CD4-positive, alpha-beta T cell (primary cell): Measurements from ENCODE around the gene CPTP. TPM values are rescaled to one million over a fixed set of nuclear protein-coding genes. Genes with fewer than 3 reads are reported as not detected.

Experiments
- ATAC-seq: fragments of 200-7000 bp; cut with Tn5 transposase; one replicate; pipeline ENCODE4 v1.10.0; 2022; ENCODE audit warnings: mild to moderate bottlenecking; ENCODE audit not compliant: poor library complexity
- CTCF ChIA-PET: fragments of 350-600 bp; sonication (Branson Sonifier 250); formaldehyde crosslinking; loops from one replicate; lab custom pipeline; 2021; ENCODE audit warnings: antibody characterized with exemption, inconsistent platforms; lab: Charles Lee
- POLR2A ChIA-PET: fragments of 350-600 bp; sonication (Branson Sonifier 250); formaldehyde crosslinking; loops from one replicate; lab custom pipeline; 2021; ENCODE audit warnings: antibody characterized with exemption, inconsistent platforms; lab: Charles Lee
- DNase-seq, 14 experiments: peaks; one replicate each; pipeline ENCODE4 v3.0.0-alpha.2; 2013 to 2020; ENCODE audit warnings: mixed read lengths in 2 of 14
- H3K27ac ChIP-seq, 2 donors: one replicate each; pipeline versions ENCODE4 v1.5.1 to v1.7.0; 2013; ENCODE audit warnings: low read length in 2 of 2, low read depth in 1 of 2, mild to moderate bottlenecking in 1 of 2
- H3K27me3 ChIP-seq, 2 experiments: 1 replicate in 1 of 2; 2 replicates in 1 of 2; pipeline versions ENCODE4 v1.6.1 to v1.7.0; 2013; ENCODE audit warnings: low read length in 2 of 2, control low read depth in 1 of 2, mild to moderate bottlenecking in 1 of 2, moderate library complexity in 1 of 2; ENCODE audit not compliant: insufficient read depth in 2 of 2, control insufficient read depth in 1 of 2
- H3K36me3 ChIP-seq: one replicate; pipeline ENCODE4 v1.6.1; 2013; ENCODE audit warnings: low read length, control low read depth; ENCODE audit not compliant: insufficient read depth
- H3K4me1 ChIP-seq: one replicate; pipeline ENCODE4 v1.6.1; 2013; ENCODE audit warnings: low read length, control low read depth; ENCODE audit not compliant: insufficient read depth
- H3K4me3 ChIP-seq: one replicate; pipeline ENCODE4 v1.5.1; 2013; ENCODE audit warnings: mild to moderate bottlenecking, low read length, moderate library complexity
- H3K9me3 ChIP-seq, 2 experiments: 1 replicate in 1 of 2; 2 replicates in 1 of 2; pipeline versions ENCODE4 v1.6.1 to v1.7.0; 2013; ENCODE audit warnings: low read length in 2 of 2, mild to moderate bottlenecking in 2 of 2, control low read depth in 1 of 2, moderate library complexity in 1 of 2; ENCODE audit not compliant: control insufficient read depth in 1 of 2, insufficient read depth in 1 of 2
- H3K27ac Mint-ChIP-seq: one replicate; pipeline ENCODE4 v1.8.0; 2020; ENCODE audit warnings: mixed read lengths
- H3K27me3 Mint-ChIP-seq: one replicate; pipeline ENCODE4 v1.8.0; 2021; ENCODE audit warnings: mixed read lengths
- H3K36me3 Mint-ChIP-seq: one replicate; pipeline ENCODE4 v1.8.0; 2021; ENCODE audit warnings: low read depth, mixed read lengths
- H3K4me1 Mint-ChIP-seq: one replicate; pipeline ENCODE4 v1.8.0; 2021; ENCODE audit warnings: low read depth, mixed read lengths
- H3K4me3 Mint-ChIP-seq: one replicate; pipeline ENCODE4 v1.8.0; 2020; ENCODE audit warnings: mild to moderate bottlenecking, mixed read lengths
- H3K9me3 Mint-ChIP-seq: one replicate; pipeline ENCODE4 v1.8.0; 2020; ENCODE audit warnings: mixed read lengths
- intact Hi-C, 2 experiments: fragments of 100-400 bp; cut with DNase I in 1 of 2; cut with micrococcal nuclease in 1 of 2; formaldehyde crosslinking; loops; one replicate each; pipeline versions ENCODE4 v1.15.1 to v1.9.0; 2023 to 2025; cut with DNase I, micrococcal nuclease
- total RNA-seq, 174 experiments: library from RNA in 2 of 174; stranded (reverse) in 2 of 174; gene quantifications; one replicate each; pipeline ENCODE4 v1.2.3 and lab custom pipeline; 2021 to 2026
- TF ChIP-seq, protein P1 (sequence below): fragments of 200-600 bp; IDR thresholded peaks from one replicate; pipeline ENCODE4 v1.8.0; 2022; ENCODE audit warnings: antibody characterized with exemption, mild to moderate bottlenecking

The CPTP gene
- total RNA-seq, 2 experiments from 2014 or later: 11.6 to 12.9 TPM

DNA sequence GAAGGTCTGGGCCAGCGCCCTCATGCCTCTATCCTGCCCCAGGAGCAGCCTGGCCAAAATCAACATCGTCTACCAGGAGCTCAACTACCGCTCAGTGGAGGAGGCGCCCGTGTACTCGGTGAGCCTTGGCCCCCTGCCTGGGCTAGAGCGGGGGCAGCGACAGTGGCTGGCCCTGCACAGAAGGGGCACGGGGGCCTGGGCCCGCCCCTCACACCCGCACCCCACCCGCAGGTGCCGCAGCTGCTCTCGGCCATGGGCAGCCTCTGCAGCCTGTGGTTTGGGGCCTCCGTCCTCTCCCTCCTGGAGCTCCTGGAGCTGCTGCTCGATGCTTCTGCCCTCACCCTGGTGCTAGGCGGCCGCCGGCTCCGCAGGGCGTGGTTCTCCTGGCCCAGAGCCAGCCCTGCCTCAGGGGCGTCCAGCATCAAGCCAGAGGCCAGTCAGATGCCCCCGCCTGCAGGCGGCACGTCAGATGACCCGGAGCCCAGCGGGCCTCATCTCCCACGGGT lies 33.5 kb upstream of the CPTP start:
- Histone ChIP-seq H3K4me3 (no peak overlapping the region), H3K4me1 (peaks cover 14% of the 10 kb centered on the region), H3K36me3 (no peaks in the 10 kb centered on the region), H3K9me3 (no peaks in the 10 kb centered on the region), H3K27me3 (no peaks in the 10 kb centered on the region), H3K27ac (no peak overlapping the region)
- ATAC-seq: no peak
- peak in 1 of 14 experiments; percentile 5 for DNase-seq
- Mint-ChIP-seq H3K9me3 (no peaks in the 10 kb centered on the region), H3K4me3 (no peak overlapping the region), H3K27ac (no peak overlapping the region), H3K36me3 (no peaks in the 10 kb centered on the region), H3K4me1 (no peaks in the 10 kb centered on the region), H3K27me3 (no peaks in the 10 kb centered on the region)
- ChIA-PET POLR2A (no interaction called here), CTCF (interaction anchor here (0.6 to 1.6 kb wide), 7 partner anchors 14 to 306 kb away, joined by 3 to 33 read pairs (median 4); no protein-coding TSS in a partner anchor)
- TF ChIP-seq, protein P1, sequence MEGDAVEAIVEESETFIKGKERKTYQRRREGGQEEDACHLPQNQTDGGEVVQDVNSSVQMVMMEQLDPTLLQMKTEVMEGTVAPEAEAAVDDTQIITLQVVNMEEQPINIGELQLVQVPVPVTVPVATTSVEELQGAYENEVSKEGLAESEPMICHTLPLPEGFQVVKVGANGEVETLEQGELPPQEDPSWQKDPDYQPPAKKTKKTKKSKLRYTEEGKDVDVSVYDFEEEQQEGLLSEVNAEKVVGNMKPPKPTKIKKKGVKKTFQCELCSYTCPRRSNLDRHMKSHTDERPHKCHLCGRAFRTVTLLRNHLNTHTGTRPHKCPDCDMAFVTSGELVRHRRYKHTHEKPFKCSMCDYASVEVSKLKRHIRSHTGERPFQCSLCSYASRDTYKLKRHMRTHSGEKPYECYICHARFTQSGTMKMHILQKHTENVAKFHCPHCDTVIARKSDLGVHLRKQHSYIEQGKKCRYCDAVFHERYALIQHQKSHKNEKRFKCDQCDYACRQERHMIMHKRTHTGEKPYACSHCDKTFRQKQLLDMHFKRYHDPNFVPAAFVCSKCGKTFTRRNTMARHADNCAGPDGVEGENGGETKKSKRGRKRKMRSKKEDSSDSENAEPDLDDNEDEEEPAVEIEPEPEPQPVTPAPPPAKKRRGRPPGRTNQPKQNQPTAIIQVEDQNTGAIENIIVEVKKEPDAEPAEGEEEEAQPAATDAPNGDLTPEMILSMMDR: no peak
- intact Hi-C loops: loop anchor here (2.0 to 5.0 kb wide), 3 partner anchors 168 to 309 kb away; partner anchors contain the start of gene PERM1 (in 1 of the 2)

DNA sequence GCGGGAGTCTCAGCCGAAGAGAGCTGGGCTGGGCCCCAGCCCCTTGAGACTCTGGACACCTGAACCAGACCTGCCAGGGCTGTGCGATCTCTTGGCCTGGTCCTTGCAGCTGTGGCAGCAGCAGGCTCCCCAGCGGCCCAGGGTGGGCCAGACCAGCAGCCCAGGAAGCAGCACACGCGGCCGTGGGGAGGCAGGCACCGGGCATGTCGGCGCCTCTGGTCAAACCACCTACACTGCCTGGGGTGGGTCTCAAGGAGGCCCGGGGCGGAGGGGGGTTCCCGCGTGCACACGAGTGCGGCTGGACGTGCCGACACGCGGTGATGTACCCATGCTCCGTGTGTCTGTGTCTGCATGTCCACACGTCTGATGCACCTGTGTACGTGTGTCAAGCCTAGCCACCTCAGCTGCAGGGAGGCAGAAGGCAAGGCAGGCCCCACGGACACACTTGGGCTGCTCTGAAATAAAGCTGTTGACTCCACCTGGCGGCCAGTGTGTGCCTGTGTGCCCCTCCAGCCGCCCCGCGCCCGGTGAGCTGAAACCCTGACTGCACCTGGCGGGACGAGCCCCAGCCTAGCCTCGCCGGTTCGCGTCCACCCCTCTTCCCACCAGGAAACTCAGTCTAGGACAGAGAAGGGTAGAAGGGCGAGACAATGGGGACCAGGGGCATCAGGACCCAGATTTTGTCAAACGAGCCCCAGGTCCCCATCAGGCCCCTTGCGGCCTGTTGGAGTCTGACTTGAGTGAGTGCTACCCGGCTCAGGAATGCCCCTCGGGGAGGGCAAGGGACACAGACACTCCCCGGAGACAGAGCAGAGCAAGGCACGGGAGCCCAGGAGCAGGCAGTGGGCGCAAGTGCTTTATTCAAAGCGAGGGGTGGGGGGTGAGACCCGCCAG lies 32.8 kb upstream of the CPTP start:
- Histone ChIP-seq H3K27ac (no peak overlapping the region), H3K36me3 (no peaks in the 10 kb centered on the region), H3K4me3 (no peak overlapping the region), H3K9me3 (no peaks in the 10 kb centered on the region), H3K27me3 (no peaks in the 10 kb centered on the region), H3K4me1 (peaks cover 14% of the 10 kb centered on the region)
- no peaks in the 10 kb centered on the region for H3K27me3 Mint-ChIP-seq
- H3K36me3 Mint-ChIP-seq: no peaks in the 10 kb centered on the region
- TF ChIP-seq, protein P1: peak; percentile 42
- no peaks in the 10 kb centered on the region for H3K9me3 Mint-ChIP-seq
- H3K4me1 Mint-ChIP-seq: no peaks in the 10 kb centered on the region
- DNase-seq (peak; percentile 43 to 84 (median 61)), ATAC-seq (peak; percentile 81)
- ChIA-PET POLR2A (no interaction called here), CTCF (interaction anchor here (0.6 to 1.6 kb wide), 8 partner anchors 15 to 307 kb away, joined by 3 to 33 read pairs (median 4); no protein-coding TSS in a partner anchor)
- H3K4me3 Mint-ChIP-seq: no peak overlapping the region
- intact Hi-C loops: loop anchor here (2.0 to 5.0 kb wide), 3 partner anchors 169 to 309 kb away; partner anchors contain the start of gene PERM1 (in 1 of the 2)
- no peak overlapping the region for H3K27ac Mint-ChIP-seq

DNA sequence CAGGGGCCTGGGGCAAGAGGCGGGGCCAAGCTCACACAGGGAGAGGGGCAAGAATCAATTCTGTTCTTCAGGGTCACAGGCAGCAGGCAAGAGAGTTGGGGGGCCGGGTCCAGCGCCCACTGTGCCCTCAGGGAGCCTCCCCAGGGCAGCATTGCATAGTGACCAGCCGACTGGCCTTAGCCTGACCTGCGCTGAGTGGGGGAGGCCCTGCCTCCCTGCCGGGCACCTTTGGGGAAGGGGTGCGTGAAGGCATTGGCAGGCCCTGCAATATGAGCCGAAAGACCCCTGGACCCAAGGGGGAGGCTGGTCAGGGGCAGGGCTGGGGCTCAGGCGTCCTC lies 32.2 kb upstream of the CPTP start:
- no peak for ATAC-seq
- H3K27ac ChIP-seq: no peak overlapping the region
- ChIA-PET CTCF (interaction anchor here (0.6 to 1.6 kb wide), 7 partner anchors 106 to 308 kb away, joined by 3 to 33 read pairs (median 4); no protein-coding TSS in a partner anchor), POLR2A (no interaction called here)
- no peaks in the 10 kb centered on the region for H3K9me3 ChIP-seq
- no peaks in the 10 kb centered on the region for H3K4me1 Mint-ChIP-seq
- H3K36me3 ChIP-seq: no peaks in the 10 kb centered on the region
- no peaks in the 10 kb centered on the region for H3K36me3 Mint-ChIP-seq
- no peaks in the 10 kb centered on the region for H3K9me3 Mint-ChIP-seq
- intact Hi-C loops: loop anchor here (2.0 to 5.0 kb wide), 3 partner anchors 170 to 310 kb away; partner anchors contain the start of gene PERM1 (in 1 of the 2)
- H3K27me3 Mint-ChIP-seq: no peaks in the 10 kb centered on the region
- peaks cover 14% of the 10 kb centered on the region for H3K4me1 ChIP-seq
- H3K27ac Mint-ChIP-seq: no peak overlapping the region
- no peaks in the 10 kb centered on the region for H3K27me3 ChIP-seq
- H3K4me3 Mint-ChIP-seq: no peak overlapping the region
- TF ChIP-seq, protein P1: no peak
- no peak overlapping the region for H3K4me3 ChIP-seq
- no peak for DNase-seq
